H1 (cell line): Measurements from ENCODE around the gene SEMA3C. TPM values are rescaled to one million over a fixed set of nuclear protein-coding genes. Genes with fewer than 3 reads are reported as not detected.
A peak's percentile ranks its signal among the peaks of the same experiment; 100 is the strongest.

ENCODE experiments used
- CTCF ChIA-PET: fragments of 300-600 bp; sonication (Branson Sonifier 250); formaldehyde crosslinking; loops from one replicate; lab custom pipeline; 2021; ENCODE audit not compliant: partially characterized antibody; lab: Charles Lee
- POLR2A ChIA-PET: fragments of 300-600 bp; sonication (Branson Sonifier 250); formaldehyde crosslinking; loops from one replicate; lab custom pipeline; 2021; ENCODE audit warnings: inconsistent platforms; ENCODE audit not compliant: partially characterized antibody; lab: Charles Lee
- DNase-seq, 2 experiments: peaks; one replicate each; pipeline versions ENCODE4 v3.0.0 to v3.0.0-alpha.2; 2010 to 2022; ENCODE audit warnings: low spot score in 2 of 2, low read depth in 1 of 2, mixed read lengths in 1 of 2
- FAIRE-seq: peaks from 2 replicates; lab custom pipeline; 2011; peaks lifted over from hg19 to GRCh38; lab: Jason Lieb, UNC
- H2AFZ ChIP-seq: 2 replicates; pipeline ENCODE4 v1.8.1; 2012; ENCODE audit warnings: low read length, inconsistent platforms
- H2AK5ac ChIP-seq: 2 replicates; pipeline ENCODE4 v1.6.1; 2013; ENCODE audit warnings: low read depth, low read length
- H2BK120ac ChIP-seq: replicated peaks from 2 replicates; pipeline ENCODE3; 2013; ENCODE audit warnings: low read depth, low read length, inconsistent platforms
- H2BK12ac ChIP-seq: 2 replicates; pipeline ENCODE4 v1.6.1; 2013; ENCODE audit warnings: low read depth, low read length
- H2BK15ac ChIP-seq: 2 replicates; pipeline ENCODE4 v1.6.1; 2013; ENCODE audit warnings: low read length
- H2BK20ac ChIP-seq: 2 replicates; pipeline ENCODE4 v1.6.1; 2013; ENCODE audit warnings: low read length
- H2BK5ac ChIP-seq: 2 replicates; pipeline ENCODE4 v1.6.1; 2013; ENCODE audit warnings: low read depth, low read length
- H3K14ac ChIP-seq: 2 replicates; pipeline ENCODE4 v1.6.1; 2013; ENCODE audit warnings: inconsistent platforms; ENCODE audit not compliant: insufficient read length
- H3K18ac ChIP-seq: 2 replicates; pipeline ENCODE4 v1.6.1; 2013; ENCODE audit warnings: low read length; ENCODE audit errors: extremely low read depth
- H3K23ac ChIP-seq: 2 replicates; pipeline ENCODE4 v1.6.1; 2013; ENCODE audit warnings: inconsistent platforms; ENCODE audit not compliant: insufficient read length
- H3K23me2 ChIP-seq: 2 replicates; pipeline ENCODE4 v1.6.1; 2013; ENCODE audit warnings: low read depth, low read length
- H3K27ac ChIP-seq: 2 replicates; pipeline ENCODE4 v1.6.1; 2011; ENCODE audit warnings: low read depth, low read length, inconsistent platforms
- H3K27me3 ChIP-seq, 4 experiments: replicated peaks in 1 of 4; 1 replicate in 1 of 4; 2 replicates in 3 of 4; pipeline versions ENCODE4 v1.6.1 to v1.8.1; 2011 to 2013; ENCODE audit warnings: low read length in 3 of 4, mild to moderate bottlenecking in 3 of 4, inconsistent platforms in 2 of 4, mixed read lengths in 2 of 4, moderate library complexity in 1 of 4; ENCODE audit not compliant: control insufficient read depth in 3 of 4, insufficient read depth in 3 of 4; ENCODE audit errors: extremely low read depth in 1 of 4
- H3K36me3 ChIP-seq, 4 experiments: 2 replicates each; pipeline versions ENCODE4 v1.6.1 to v1.8.1; 2011 to 2013; ENCODE audit warnings: mild to moderate bottlenecking in 4 of 4, low read length in 3 of 4, moderate library complexity in 2 of 4, control low read depth in 1 of 4, inconsistent platforms in 1 of 4; ENCODE audit not compliant: insufficient read depth in 4 of 4, control insufficient read depth in 2 of 4
- H3K4ac ChIP-seq: replicated peaks from 2 replicates; pipeline ENCODE3; 2013; ENCODE audit warnings: low read length, low read depth, mixed read lengths, inconsistent platforms; ENCODE audit not compliant: insufficient read length
- H3K4me1 ChIP-seq, 4 experiments: replicated peaks in 1 of 4; 1 replicate in 1 of 4; 2 replicates in 3 of 4; pipeline versions ENCODE4 v1.6.1 to v1.8.1; 2011 to 2013; ENCODE audit warnings: low read length in 3 of 4, inconsistent platforms in 2 of 4, mixed read lengths in 1 of 4; ENCODE audit not compliant: insufficient read depth in 4 of 4, control insufficient read depth in 3 of 4
- H3K4me2 ChIP-seq, 2 experiments: 2 replicates each; pipeline versions ENCODE4 v1.6.1 to v1.8.1; 2011 to 2013; ENCODE audit warnings: low read depth in 2 of 2, low read length in 2 of 2, control low read depth in 1 of 2, inconsistent platforms in 1 of 2, mild to moderate bottlenecking in 1 of 2; ENCODE audit not compliant: insufficient read depth in 1 of 2
- H3K4me3 ChIP-seq, 4 experiments: fragments of 200-600, 300-600 bp in 1 of 4; sonication (generic), shearing (Covaris generic), sonication (Bioruptor Twin) in 1 of 4; 2 replicates each; pipeline versions ENCODE4 v1.5.1 to v1.8.1; 2011 to 2016; ENCODE audit warnings: low read length in 4 of 4, low read depth in 3 of 4, control low read depth in 2 of 4, inconsistent platforms in 2 of 4, mild to moderate bottlenecking in 2 of 4, mixed read lengths in 1 of 4, moderate library complexity in 1 of 4; ENCODE audit not compliant: insufficient read depth in 2 of 4; ENCODE audit errors: extremely low read depth in 1 of 4
- H3K56ac ChIP-seq: replicated peaks from 2 replicates; pipeline ENCODE3; 2013; ENCODE audit warnings: low read depth, mild to moderate bottlenecking, mixed read lengths, low read length, inconsistent platforms; ENCODE audit not compliant: insufficient read length
- H3K79me1 ChIP-seq: 2 replicates; pipeline ENCODE4 v1.6.1; 2013; ENCODE audit warnings: low read depth, low read length, control low read depth
- H3K79me2 ChIP-seq, 2 experiments: 2 replicates each; pipeline versions ENCODE4 v1.6.1 to v1.8.1; 2012 to 2013; ENCODE audit warnings: low read length in 2 of 2, mild to moderate bottlenecking in 2 of 2, inconsistent platforms in 1 of 2; ENCODE audit not compliant: insufficient read depth in 2 of 2, control insufficient read depth in 1 of 2
- H3K9ac ChIP-seq, 4 experiments: replicated peaks in 1 of 4; 1 replicate in 1 of 4; 2 replicates in 3 of 4; pipeline versions ENCODE4 v1.6.1 to v1.8.1; 2011 to 2013; ENCODE audit warnings: low read depth in 3 of 4, low read length in 3 of 4, control low read depth in 2 of 4, mild to moderate bottlenecking in 2 of 4, moderate library complexity in 2 of 4, inconsistent platforms in 1 of 4; ENCODE audit errors: extremely low read depth in 1 of 4
- H3K9me3 ChIP-seq, 2 experiments: 2 replicates each; pipeline versions ENCODE4 v1.6.1 to v1.8.1; 2012 to 2013; ENCODE audit warnings: mild to moderate bottlenecking in 2 of 2, moderate library complexity in 2 of 2, control low read depth in 1 of 2, inconsistent platforms in 1 of 2, low read depth in 1 of 2, low read length in 1 of 2, mixed read lengths in 1 of 2; ENCODE audit not compliant: insufficient read depth in 2 of 2
- H4K20me1 ChIP-seq, 2 experiments: replicated peaks in 1 of 2; 2 replicates each; pipeline versions ENCODE3 to v1.8.1; 2011 to 2013; ENCODE audit warnings: inconsistent platforms in 2 of 2, low read length in 2 of 2, mild to moderate bottlenecking in 1 of 2; ENCODE audit not compliant: insufficient read depth in 2 of 2, control insufficient read depth in 1 of 2
- H4K5ac ChIP-seq: 2 replicates; pipeline ENCODE4 v1.6.1; 2013; ENCODE audit warnings: low read length, low read depth, mixed read lengths, inconsistent platforms; ENCODE audit not compliant: insufficient read length
- H4K8ac ChIP-seq: 2 replicates; pipeline ENCODE4 v1.8.0; 2013; ENCODE audit warnings: mild to moderate bottlenecking, moderate library complexity, low read length, inconsistent platforms; ENCODE audit not compliant: insufficient read depth; ENCODE audit errors: extremely low read depth
- H4K91ac ChIP-seq: replicated peaks from 2 replicates; pipeline ENCODE3; 2013; ENCODE audit warnings: low read length, mixed read lengths, inconsistent platforms; ENCODE audit not compliant: insufficient read length
- ATF2 ChIP-seq: IDR thresholded peaks from 2 replicates; pipeline ENCODE4 v1.6.1; 2012; ENCODE audit warnings: low read length, inconsistent platforms
- BRCA1 ChIP-seq: IDR thresholded peaks from 2 replicates; pipeline ENCODE4 v1.6.1; 2012; ENCODE audit warnings: low read depth, low read length, improper control_type of control experiment
- GTF2F1 ChIP-seq: IDR thresholded peaks from 2 replicates; pipeline ENCODE4 v1.6.1; 2012; ENCODE audit warnings: low read depth, low read length, improper control_type of control experiment, borderline replicate concordance
- JUND ChIP-seq: IDR thresholded peaks from 2 replicates; pipeline ENCODE4 v1.6.1; 2011; ENCODE audit warnings: mild to moderate bottlenecking, improper control_type of control experiment, low read length
- KDM1A ChIP-seq: fragments of 200-600, 300-600 bp; sonication (generic); IDR thresholded peaks from 2 replicates; pipeline ENCODE4 v1.7.1; 2016; ENCODE audit warnings: mild to moderate bottlenecking, low read length, borderline replicate concordance
- KDM5A ChIP-seq: fragments of 200-600 bp; IDR thresholded peaks from 2 replicates; pipeline ENCODE4 v1.7.1; 2012; ENCODE audit warnings: mild to moderate bottlenecking, low read length, inconsistent platforms, mixed read lengths
- NANOG ChIP-seq: IDR thresholded peaks from 2 replicates; pipeline ENCODE4 v1.6.1; 2011; ENCODE audit warnings: low read length, low read depth, mild to moderate bottlenecking, inconsistent platforms; ENCODE audit not compliant: insufficient read depth, poor library complexity, severe bottlenecking
- RFX5 ChIP-seq: IDR thresholded peaks from 2 replicates; pipeline ENCODE4 v1.6.1; 2011; ENCODE audit warnings: low read depth, low read length, improper control_type of control experiment, borderline replicate concordance
- SIRT6 ChIP-seq: IDR thresholded peaks from one replicate; pipeline ENCODE4 v1.7.1; 2012; ENCODE audit warnings: low read length, inconsistent platforms
- SIX5 ChIP-seq: IDR thresholded peaks from 2 replicates; pipeline ENCODE4 v1.6.1; 2011; ENCODE audit warnings: mild to moderate bottlenecking, low read depth, low read length
- SP1 ChIP-seq: IDR thresholded peaks from 2 replicates; pipeline ENCODE4 v1.6.1; 2011; ENCODE audit warnings: low read depth, low read length
- YY1 ChIP-seq: IDR thresholded peaks from 2 replicates; pipeline ENCODE4 v1.6.1; 2011; ENCODE audit warnings: low read depth, mild to moderate bottlenecking, low read length
- WGBS, 2 experiments: shearing (Covaris generic) in 1 of 2; methylation state at CpG; one replicate each; pipeline versions ENCODE4 v1.1.6 to v1.1.7; 2013 to 2015; ENCODE audit warnings: low lambda C conversion rate in 2 of 2, mixed read lengths in 2 of 2, inconsistent platforms in 1 of 2, low coverage in 1 of 2, missing lambda C conversion rate in 1 of 2; ENCODE audit not compliant: insufficient replicate concordance in 2 of 2, insufficient coverage in 1 of 2, insufficient read length in 1 of 2; ENCODE audit errors: extremely low coverage in 1 of 2, missing lambda C conversion rate in 1 of 2; 5-methylcytosine and 5-hydroxymethylcytosine counted together
- polyA plus RNA-seq, 7 experiments: library from polyadenylated mRNA; depleted of rRNA in 3 of 7; stranded (reverse) in 5 of 7; unstranded in 2 of 7; fragments of >200 nt in 5 of 7; fragments of 200-250 nt in 2 of 7; gene quantifications; 1 replicate in 5 of 7; 2 replicates in 1 of 7; 4 replicates in 1 of 7; pipeline versions ENCODE4 v1.2.1 to v1.2.3, GENCODE V29; 2011 to 2013; ENCODE audit warnings: missing spikeins in 2 of 7, mixed read lengths in 2 of 7
- total RNA-seq: library from RNA; stranded (reverse); fragmentation: NEBNext Ultra II Directional; extraction: Animal tissue kit (Norgen Biotek cat#: 25700); gene quantifications from 2 replicates; pipeline ENCODE4 v1.2.1, GENCODE V29; 2021

Gene SEMA3C
- total and polyA plus RNA-seq, 2 of the 8 experiments (the other 6 are each of a cell fraction or from before 2014, with no cell fraction given) = 0.15 to 1.4 TPM

- H3K36me3 ChIP-seq = no peaks in the 10 kb centered on the region
- H2AK5ac ChIP-seq = no peak overlapping the region
- no peak overlapping the region for H3K4me2 ChIP-seq
- no peak overlapping the region for H3K4me3 ChIP-seq
- H3K9me3 ChIP-seq = no peaks in the 10 kb centered on the region
- H2BK15ac ChIP-seq = no peak overlapping the region
- no peaks in the 10 kb centered on the region for H3K79me1 ChIP-seq
- H3K18ac ChIP-seq = no peak overlapping the region
- no peak overlapping the region for H3K23ac ChIP-seq
- ChIA-PET POLR2A (no interaction called here), CTCF (no interaction called here)
- no peak overlapping the region for H4K5ac ChIP-seq
- H3K27ac ChIP-seq = no peak overlapping the region
- no peak overlapping the region for H2AFZ ChIP-seq
- H4K91ac ChIP-seq = no peak overlapping the region
- H3K27me3 ChIP-seq = peaks cover 0 to 1% (median 0%) of the 10 kb centered on the region in 4 experiments; a peak in 1 of 7 replicates
- 94% methylated on average over 2 of the region's 2 CpGs; no CpG with 5 or more reads in 1 of the 2 experiments for WGBS, 2 experiments
- H3K9ac ChIP-seq = no peak overlapping the region
- FAIRE-seq (no peak), DNase-seq (peak in 1 of 2 experiments; percentile 23)
- H3K23me2 ChIP-seq = peaks cover 1% of the 10 kb centered on the region; the same call in 1 of the 2 replicates
- H4K20me1 ChIP-seq = no peaks in the 10 kb centered on the region
- H3K56ac ChIP-seq = no peak overlapping the region
- H4K8ac ChIP-seq = no peak overlapping the region
- no peak overlapping the region for H2BK12ac ChIP-seq
- H3K14ac ChIP-seq = no peak overlapping the region
- H3K79me2 ChIP-seq = no peaks in the 10 kb centered on the region
- no peak overlapping the region for H3K4ac ChIP-seq
- H2BK20ac ChIP-seq = no peak overlapping the region
- no peak overlapping the region for H2BK120ac ChIP-seq
- H2BK5ac ChIP-seq = no peak overlapping the region
- H3K4me1 ChIP-seq = no peaks in the 10 kb centered on the region
- TF ChIP-seq ATF2 (no peak), JUND (no peak), KDM1A (no peak), NANOG (no peak), YY1 (no peak), SIRT6 (no peak), KDM5A (no peak), SP1 (no peak), SIX5 (no peak), GTF2F1 (no peak), BRCA1 (no peak), RFX5 (no peak)
Measured at GRCh38 chr7:80883154-80884025, 35.5 kb downstream of the SEMA3C start.
